ENCODE data around the gene KY. TPM values are rescaled to one million over a fixed set of nuclear protein-coding genes. Genes with fewer than 3 reads are reported as not detected.

The KY gene
- total RNA-seq, 2 experiments from 2014 or later, result not detected

DNA sequence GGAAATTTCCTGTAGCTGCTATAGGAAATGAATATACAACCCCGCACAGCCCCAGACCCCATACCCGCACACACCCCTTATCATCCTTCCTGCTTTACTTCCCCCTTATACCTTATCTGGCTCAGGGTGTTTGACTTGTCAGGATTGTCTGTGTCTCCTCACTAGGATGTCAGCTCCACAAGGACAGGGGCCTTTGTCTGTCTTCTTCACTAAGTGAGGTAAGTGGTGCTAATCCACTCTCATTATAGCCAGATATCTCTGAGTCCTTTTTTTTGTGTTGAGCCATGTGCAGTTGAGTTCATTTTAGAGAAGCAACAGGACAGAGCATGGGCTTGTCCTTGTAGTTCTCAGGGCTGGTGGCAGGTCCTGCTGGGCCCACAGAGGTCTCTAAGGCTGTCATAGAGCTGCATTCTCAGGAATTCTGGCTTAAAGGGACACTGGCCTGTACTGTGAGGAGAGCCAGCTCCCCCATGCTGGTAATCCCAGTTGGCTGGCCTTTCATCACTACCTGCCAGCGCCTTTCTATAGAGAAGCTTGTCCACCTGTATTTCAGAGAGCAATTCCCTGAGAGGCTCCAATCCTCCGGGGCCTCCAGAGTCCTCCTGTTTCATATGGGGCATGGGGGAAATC lies 9.0 kb downstream of the KY start:
- Histone ChIP-seq H3K4me3 (ENCODE audit: low read length) (no peak overlapping the region), H3K27ac (ENCODE audit: low read depth in 1 of 2, low read length in 2 of 2) (no peak overlapping the region), H3K9me3 (ENCODE audit: control insufficient read depth in 1 of 2, insufficient read depth in 1 of 2, low read length in 2 of 2) (peaks cover 0 to 5% of the 10 kb centered on the region in 2 experiments), H3K4me1 (ENCODE audit: insufficient read depth, low read length) (no peaks in the 10 kb centered on the region), H3K27me3 (ENCODE audit: control insufficient read depth in 1 of 2, insufficient read depth in 2 of 2, low read length in 2 of 2) (peaks cover 0 to 3% of the 10 kb centered on the region in 2 experiments), H3K36me3 (ENCODE audit: insufficient read depth, low read length) (no peaks in the 10 kb centered on the region)
- no peak for ATAC-seq (ENCODE audit: poor library complexity)
- Mint-ChIP-seq H3K4me1 (ENCODE audit: low read depth) (no peaks in the 10 kb centered on the region), H3K27ac (no peak overlapping the region), H3K4me3 (no peak overlapping the region), H3K36me3 (ENCODE audit: low read depth) (no peaks in the 10 kb centered on the region), H3K27me3 (no peaks in the 10 kb centered on the region), H3K9me3 (no peaks in the 10 kb centered on the region)
- ChIA-PET POLR2A (no interaction called here), CTCF (no interaction called here)
- DNase-seq, result no peak
- no peak for TF ChIP-seq CTCF (IDR thresholded peaks at IDR 0.05)
- intact Hi-C loops (cut with DNase I, micrococcal nuclease), result no loop called here

DNA sequence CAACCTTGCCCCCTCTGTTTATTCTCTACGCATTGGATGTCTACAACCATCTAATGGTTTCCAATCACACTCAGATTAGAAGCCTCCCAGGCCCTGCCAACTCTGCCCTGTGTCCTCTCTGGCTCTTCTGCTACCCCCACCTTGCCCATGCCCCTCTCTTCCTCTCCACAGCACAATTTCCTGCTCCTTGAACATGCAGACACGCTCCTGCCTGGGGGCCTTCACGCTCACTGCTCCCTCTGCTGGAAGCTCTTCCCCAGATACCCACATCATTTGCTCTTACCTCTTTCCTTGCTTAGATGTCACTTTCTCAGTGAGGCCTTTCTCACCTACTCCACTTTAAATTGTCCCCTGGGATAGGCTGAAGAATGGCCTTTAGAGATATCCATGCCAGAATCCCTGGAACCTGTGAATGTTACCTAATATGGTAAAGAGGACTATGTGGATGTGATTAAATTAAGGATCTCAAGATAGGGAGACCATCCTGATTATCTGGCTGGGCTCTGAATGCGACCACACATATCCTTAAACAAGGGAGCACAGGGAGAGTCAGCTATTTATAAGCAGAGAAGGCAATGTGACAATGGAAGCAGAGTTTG lies 9.9 kb downstream of the KY start:
- DNase-seq (peak in 3 of 14 experiments; percentile 8 to 25 (median 19)), ATAC-seq (ENCODE audit: poor library complexity) (no peak)
- H3K27me3 ChIP-seq (ENCODE audit: control insufficient read depth in 1 of 2, insufficient read depth in 2 of 2, low read length in 2 of 2), result peaks cover 0 to 3% of the 10 kb centered on the region in 2 experiments
- TF ChIP-seq CTCF (IDR thresholded peaks at IDR 0.05), result no peak
- H3K27me3 Mint-ChIP-seq, result no peaks in the 10 kb centered on the region
- ChIA-PET POLR2A (no interaction called here), CTCF (no interaction called here)
- H3K27ac Mint-ChIP-seq, result no peak overlapping the region
- no peaks in the 10 kb centered on the region for H3K9me3 Mint-ChIP-seq
- no peaks in the 10 kb centered on the region for H3K4me1 Mint-ChIP-seq (ENCODE audit: low read depth)
- peaks cover 0 to 5% of the 10 kb centered on the region in 2 experiments for H3K9me3 ChIP-seq (ENCODE audit: control insufficient read depth in 1 of 2, insufficient read depth in 1 of 2, low read length in 2 of 2)
- H3K36me3 Mint-ChIP-seq (ENCODE audit: low read depth), result no peaks in the 10 kb centered on the region
- H3K4me1 ChIP-seq (ENCODE audit: insufficient read depth, low read length), result no peaks in the 10 kb centered on the region
- H3K4me3 ChIP-seq (ENCODE audit: low read length), result no peak overlapping the region
- no peak overlapping the region for H3K27ac ChIP-seq (ENCODE audit: low read depth in 1 of 2, low read length in 2 of 2)
- H3K36me3 ChIP-seq (ENCODE audit: insufficient read depth, low read length), result no peaks in the 10 kb centered on the region
- H3K4me3 Mint-ChIP-seq, result no peak overlapping the region
- intact Hi-C loops (cut with DNase I, micrococcal nuclease), result no loop called here

DNA sequence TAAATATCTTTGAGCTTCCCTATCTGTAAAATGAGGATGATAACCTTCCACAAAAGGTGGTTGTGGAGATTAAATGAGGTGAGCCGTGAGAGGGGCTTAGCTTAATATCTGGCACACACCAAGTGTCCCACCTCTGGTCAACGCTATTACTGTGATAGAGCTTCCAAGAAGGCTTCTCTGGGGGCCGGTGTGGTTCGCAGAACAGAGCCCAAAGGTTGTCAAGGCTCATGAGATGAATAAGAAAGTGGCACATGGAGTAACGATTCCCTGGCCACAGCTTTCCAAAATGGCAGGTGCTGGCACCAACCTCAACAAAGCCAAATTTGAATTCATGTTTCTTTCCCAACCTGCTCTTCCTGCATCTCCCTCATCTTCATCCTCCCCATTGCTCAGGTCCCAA lies 10.4 kb downstream of the KY start:
- H3K4me1 Mint-ChIP-seq (ENCODE audit: low read depth), result no peaks in the 10 kb centered on the region
- ChIA-PET POLR2A (no interaction called here), CTCF (no interaction called here)
- H3K27ac Mint-ChIP-seq, result no peak overlapping the region
- no peak overlapping the region for H3K4me3 Mint-ChIP-seq
- H3K36me3 Mint-ChIP-seq (ENCODE audit: low read depth), result no peaks in the 10 kb centered on the region
- no peaks in the 10 kb centered on the region for H3K36me3 ChIP-seq (ENCODE audit: insufficient read depth, low read length)
- H3K27ac ChIP-seq (ENCODE audit: low read depth in 1 of 2, low read length in 2 of 2), result no peak overlapping the region
- ATAC-seq (ENCODE audit: poor library complexity) (no peak), DNase-seq (no peak)
- no peaks in the 10 kb centered on the region for H3K27me3 Mint-ChIP-seq
- peaks cover 0 to 3% of the 10 kb centered on the region in 2 experiments for H3K27me3 ChIP-seq (ENCODE audit: control insufficient read depth in 1 of 2, insufficient read depth in 2 of 2, low read length in 2 of 2)
- intact Hi-C loops (cut with DNase I, micrococcal nuclease), result no loop called here
- no peak overlapping the region for H3K4me3 ChIP-seq (ENCODE audit: low read length)
- no peak for TF ChIP-seq CTCF (IDR thresholded peaks at IDR 0.05)
- no peaks in the 10 kb centered on the region for H3K9me3 Mint-ChIP-seq
- H3K4me1 ChIP-seq (ENCODE audit: insufficient read depth, low read length), result no peaks in the 10 kb centered on the region
- H3K9me3 ChIP-seq (ENCODE audit: control insufficient read depth in 1 of 2, insufficient read depth in 1 of 2, low read length in 2 of 2), result peaks cover 0 to 5% of the 10 kb centered on the region in 2 experiments

Measured in CD4-positive, alpha-beta T cell (primary cell).